Neutrophil (primary cell): ENCODE measurements around the gene TFRC.
"Not testable (repeated sequence)": the region's sequence is repeated elsewhere in the genome, so short reads cannot be mapped to it uniquely, and the experiment has no call there.

Experiments used
- H3K27ac ChIP-seq: fragments of 200-600 bp; sonication (generic); 2 replicates; pipeline ENCODE4 v1.5.1; 2016; ENCODE audit warnings: mild to moderate bottlenecking, moderate library complexity
- H3K27me3 ChIP-seq: fragments of 200-600 bp; sonication (generic); 2 replicates; pipeline ENCODE4 v1.6.0; 2016; ENCODE audit warnings: mild to moderate bottlenecking
- H3K36me3 ChIP-seq: fragments of 200-600 bp; sonication (generic); 2 replicates; pipeline ENCODE4 v1.5.1; 2017
- H3K4me1 ChIP-seq, 2 experiments: fragments of 200-600 bp in 1 of 2; sonication (generic) in 1 of 2; 1 replicate in 1 of 2; 2 replicates in 1 of 2; pipeline versions ENCODE4 v1.5.1 to v1.6.1; 2013 to 2016; ENCODE audit warnings: low read depth in 1 of 2, low read length in 1 of 2, mild to moderate bottlenecking in 1 of 2, moderate library complexity in 1 of 2; ENCODE audit not compliant: control insufficient read depth in 1 of 2, insufficient read depth in 1 of 2
- H3K4me3 ChIP-seq, 2 experiments: fragments of 200-600 bp in 1 of 2; sonication (generic) in 1 of 2; 1 replicate in 1 of 2; 2 replicates in 1 of 2; pipeline ENCODE4 v1.5.1; 2013 to 2016; ENCODE audit warnings: low read depth in 1 of 2, low read length in 1 of 2, mild to moderate bottlenecking in 1 of 2, moderate library complexity in 1 of 2
- H3K9me3 ChIP-seq: fragments of 200-600 bp; sonication (generic); 2 replicates; pipeline ENCODE4 v1.5.1; 2016
- CTCF ChIP-seq: fragments of 200-600 bp; sonication (generic); IDR thresholded peaks from 2 replicates; pipeline ENCODE4 v1.5.1; 2016; ENCODE audit warnings: antibody characterized with exemption

TFRC gene

GRCh38 chr3:196079682-196080081 lies 2.2 kb downstream of the TFRC start:
- no peak overlapping the region for H3K4me3 ChIP-seq
- peaks cover 19 to 20% of the 10 kb centered on the region in 2 experiments for H3K4me1 ChIP-seq
- H3K27me3 ChIP-seq: no peaks in the 10 kb centered on the region
- H3K36me3 ChIP-seq: no peaks in the 10 kb centered on the region
- no peaks in the 10 kb centered on the region for H3K9me3 ChIP-seq
- H3K27ac ChIP-seq: no peak overlapping the region
- TF ChIP-seq CTCF: no peak

- H3K4me3 ChIP-seq: no peak overlapping the region
- H3K27ac ChIP-seq: no peak overlapping the region
- no peaks in the 10 kb centered on the region for H3K9me3 ChIP-seq
- H3K36me3 ChIP-seq: peaks cover 12% of the 10 kb centered on the region
- no peaks in the 10 kb centered on the region for H3K27me3 ChIP-seq
- TF ChIP-seq CTCF: no peak
- no peaks in the 10 kb centered on the region for H3K4me1 ChIP-seq
Measured at GRCh38 chr3:196075013-196075412, 6.9 kb downstream of the TFRC start.

- peaks cover 18% of the 10 kb centered on the region for H3K36me3 ChIP-seq
- no peak overlapping the region for H3K27ac ChIP-seq
- H3K4me1 ChIP-seq: no peaks in the 10 kb centered on the region
- peak; percentile 42 for TF ChIP-seq CTCF
- H3K27me3 ChIP-seq: no peaks in the 10 kb centered on the region
- H3K4me3 ChIP-seq: no peak overlapping the region
- no peaks in the 10 kb centered on the region for H3K9me3 ChIP-seq
Measured at GRCh38 chr3:196073255-196073753, 8.6 kb downstream of the TFRC start.

GRCh38 chr3:196072313-196072712 lies 9.6 kb downstream of the TFRC start:
- Histone ChIP-seq H3K9me3 (no peaks in the 10 kb centered on the region), H3K36me3 (peaks cover 28% of the 10 kb centered on the region), H3K27ac (no peak overlapping the region), H3K4me1 (no peaks in the 10 kb centered on the region), H3K4me3 (no peak overlapping the region), H3K27me3 (no peaks in the 10 kb centered on the region)
- TF ChIP-seq CTCF: no peak

GRCh38 chr3:196068812-196069211 lies 13.1 kb downstream of the TFRC start:
- peaks cover 61% of the 10 kb centered on the region for H3K36me3 ChIP-seq
- not testable (repeated sequence) for H3K27me3 ChIP-seq, H3K27ac ChIP-seq, H3K4me1 ChIP-seq, H3K9me3 ChIP-seq, H3K4me3 ChIP-seq

GRCh38 chr3:196067439-196067838 lies 14.5 kb downstream of the TFRC start:
- H3K36me3 ChIP-seq: peaks cover 74% of the 10 kb centered on the region
- H3K4me1 ChIP-seq: no peaks in the 10 kb centered on the region
- TF ChIP-seq CTCF: no peak
- no peaks in the 10 kb centered on the region for H3K9me3 ChIP-seq
- no peak overlapping the region for H3K4me3 ChIP-seq
- no peaks in the 10 kb centered on the region for H3K27me3 ChIP-seq
- no peak overlapping the region for H3K27ac ChIP-seq
